ENCODE data around the gene HNF1B.

DNA sequence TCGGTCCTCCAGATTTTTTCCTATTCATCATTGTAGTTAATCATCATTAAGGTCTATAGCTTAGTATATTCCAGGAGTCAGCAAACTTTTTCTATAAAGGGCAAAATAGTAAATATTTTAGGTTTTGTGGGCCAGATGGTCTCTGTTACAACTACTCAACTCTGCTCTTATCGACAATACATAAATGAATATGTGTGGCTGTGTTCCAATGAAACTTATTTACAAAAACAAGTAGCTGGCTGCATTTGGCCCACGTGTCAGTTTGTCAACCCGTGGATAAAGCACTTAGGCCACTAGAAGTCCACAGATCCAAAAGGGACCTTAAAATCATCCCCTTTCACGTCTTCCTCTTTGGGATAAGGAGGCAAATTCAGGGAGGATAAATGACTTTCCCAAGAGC, 5.4 kb upstream of the HNF1B start:
- TF ChIP-seq, protein P1, sequence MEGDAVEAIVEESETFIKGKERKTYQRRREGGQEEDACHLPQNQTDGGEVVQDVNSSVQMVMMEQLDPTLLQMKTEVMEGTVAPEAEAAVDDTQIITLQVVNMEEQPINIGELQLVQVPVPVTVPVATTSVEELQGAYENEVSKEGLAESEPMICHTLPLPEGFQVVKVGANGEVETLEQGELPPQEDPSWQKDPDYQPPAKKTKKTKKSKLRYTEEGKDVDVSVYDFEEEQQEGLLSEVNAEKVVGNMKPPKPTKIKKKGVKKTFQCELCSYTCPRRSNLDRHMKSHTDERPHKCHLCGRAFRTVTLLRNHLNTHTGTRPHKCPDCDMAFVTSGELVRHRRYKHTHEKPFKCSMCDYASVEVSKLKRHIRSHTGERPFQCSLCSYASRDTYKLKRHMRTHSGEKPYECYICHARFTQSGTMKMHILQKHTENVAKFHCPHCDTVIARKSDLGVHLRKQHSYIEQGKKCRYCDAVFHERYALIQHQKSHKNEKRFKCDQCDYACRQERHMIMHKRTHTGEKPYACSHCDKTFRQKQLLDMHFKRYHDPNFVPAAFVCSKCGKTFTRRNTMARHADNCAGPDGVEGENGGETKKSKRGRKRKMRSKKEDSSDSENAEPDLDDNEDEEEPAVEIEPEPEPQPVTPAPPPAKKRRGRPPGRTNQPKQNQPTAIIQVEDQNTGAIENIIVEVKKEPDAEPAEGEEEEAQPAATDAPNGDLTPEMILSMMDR (conservative IDR thresholded peaks at IDR 0.05; ENCODE audit: low read length), result no peak
- TF ChIP-seq EZH2phosphoT487 (IDR thresholded peaks at IDR 0.05; ENCODE audit: borderline replicate concordance, low read depth, low read length), result no peak
